ENCODE data around the gene NR2E3.

NR2E3 gene

DNA sequence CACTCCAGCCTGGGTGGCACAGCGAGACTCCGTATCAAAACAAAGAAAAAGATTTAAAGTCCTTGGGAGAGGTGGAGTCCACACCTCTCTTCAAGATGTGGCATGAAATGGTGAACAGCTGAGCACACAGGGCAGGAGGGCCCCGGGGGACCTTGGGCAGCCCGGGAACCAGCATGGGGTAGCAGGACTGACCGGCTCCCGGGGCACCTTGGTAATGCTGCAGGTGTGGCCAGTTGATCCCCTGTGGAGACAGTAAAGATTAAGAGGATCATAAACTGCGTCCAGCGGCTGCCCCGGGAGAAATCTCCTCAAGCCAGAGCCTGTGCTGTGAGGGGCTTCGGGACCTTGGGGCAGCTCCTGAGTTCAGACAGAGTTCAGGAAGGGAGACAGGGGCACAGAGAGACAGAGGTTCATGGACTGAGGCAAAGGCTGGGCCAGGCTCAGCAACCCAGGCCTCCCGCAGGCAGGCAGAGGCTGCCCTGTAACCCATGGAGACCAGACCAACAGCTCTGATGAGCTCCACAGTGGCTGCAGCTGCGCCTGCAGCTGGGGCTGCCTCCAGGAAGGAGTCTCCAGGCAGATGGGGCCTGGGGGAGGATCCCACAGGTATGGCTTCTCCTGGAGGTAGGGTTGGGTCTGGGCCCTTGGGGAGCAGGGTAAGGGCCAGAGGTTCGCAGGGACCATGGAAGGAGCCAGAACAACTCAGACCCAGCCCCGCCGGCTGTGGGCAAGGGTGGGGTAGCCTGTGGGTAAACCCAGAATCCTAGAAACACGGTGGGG, at the start of gene NR2E3:
TSS of gene NR2E3 (plus strand) at position 299 of the 780 bp plus-strand sequence. CDS start at position 489, 190 bp downstream.
- in situ Hi-C loops (cut with HindIII; ENCODE audit: low sequenced_read_pairs), result no loop called here

DNA sequence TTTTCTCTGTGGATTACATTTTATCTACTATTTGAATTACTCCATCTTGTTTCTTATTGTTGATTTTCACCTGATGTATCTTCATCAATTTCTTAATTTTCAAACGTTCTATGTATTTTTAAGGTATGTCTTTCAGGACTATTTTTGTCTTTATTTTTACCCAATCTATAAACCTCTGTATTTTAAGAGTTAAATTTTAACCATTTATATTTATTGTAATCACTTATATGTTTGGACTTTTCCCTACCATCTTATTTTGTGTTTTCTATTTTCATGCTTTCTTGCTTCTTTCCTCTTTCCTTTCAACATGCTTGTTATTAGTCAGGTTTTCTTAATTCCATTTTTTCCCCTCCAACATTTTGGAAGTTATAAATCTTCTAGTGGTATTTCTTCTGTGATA, 49.5 kb upstream of the NR2E3 start:
- in situ Hi-C loops (cut with HindIII; ENCODE audit: low sequenced_read_pairs), result no loop called here

DNA sequence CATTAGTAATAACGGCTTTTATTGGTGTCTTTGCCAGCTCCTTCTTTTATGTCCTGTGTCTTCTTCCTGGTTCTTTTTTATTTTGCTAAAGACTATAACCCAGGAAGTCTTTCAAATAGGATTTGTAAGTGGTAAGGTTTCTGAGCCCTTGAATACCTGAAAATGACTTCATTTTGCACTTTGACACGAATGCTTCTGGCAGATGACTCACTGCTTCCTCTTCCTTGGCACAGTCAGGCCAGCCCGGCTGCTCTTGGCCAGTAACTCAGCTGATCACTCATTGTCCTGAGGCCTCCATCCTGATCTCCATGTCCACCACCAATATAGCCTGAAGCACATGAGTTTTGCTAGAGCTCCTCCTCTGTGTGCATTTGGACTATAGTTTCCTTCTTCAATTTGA, 48.7 kb upstream of the NR2E3 start:
- in situ Hi-C loops (cut with HindIII; ENCODE audit: low sequenced_read_pairs), result no loop called here

DNA sequence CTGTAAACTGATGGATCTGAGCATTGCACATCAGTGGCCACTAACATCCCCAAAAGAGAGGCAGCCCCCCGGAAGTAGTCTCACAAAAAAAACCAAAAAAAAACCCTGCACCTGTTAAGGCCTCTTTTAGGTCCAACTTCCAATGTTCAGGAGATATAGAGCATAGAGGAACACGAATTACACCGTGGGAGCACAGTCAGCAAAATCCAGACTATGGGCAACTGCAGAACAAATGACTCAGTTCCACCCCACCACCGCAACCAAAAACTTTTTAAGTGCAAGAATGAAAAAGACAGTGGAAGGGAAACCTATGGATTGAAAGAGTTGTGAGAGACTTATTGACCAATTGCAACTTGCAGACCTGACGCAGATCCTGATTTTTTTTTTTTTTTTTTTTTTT, 42.2 kb upstream of the NR2E3 start:
- in situ Hi-C loops (cut with HindIII; ENCODE audit: low sequenced_read_pairs), result no loop called here

DNA sequence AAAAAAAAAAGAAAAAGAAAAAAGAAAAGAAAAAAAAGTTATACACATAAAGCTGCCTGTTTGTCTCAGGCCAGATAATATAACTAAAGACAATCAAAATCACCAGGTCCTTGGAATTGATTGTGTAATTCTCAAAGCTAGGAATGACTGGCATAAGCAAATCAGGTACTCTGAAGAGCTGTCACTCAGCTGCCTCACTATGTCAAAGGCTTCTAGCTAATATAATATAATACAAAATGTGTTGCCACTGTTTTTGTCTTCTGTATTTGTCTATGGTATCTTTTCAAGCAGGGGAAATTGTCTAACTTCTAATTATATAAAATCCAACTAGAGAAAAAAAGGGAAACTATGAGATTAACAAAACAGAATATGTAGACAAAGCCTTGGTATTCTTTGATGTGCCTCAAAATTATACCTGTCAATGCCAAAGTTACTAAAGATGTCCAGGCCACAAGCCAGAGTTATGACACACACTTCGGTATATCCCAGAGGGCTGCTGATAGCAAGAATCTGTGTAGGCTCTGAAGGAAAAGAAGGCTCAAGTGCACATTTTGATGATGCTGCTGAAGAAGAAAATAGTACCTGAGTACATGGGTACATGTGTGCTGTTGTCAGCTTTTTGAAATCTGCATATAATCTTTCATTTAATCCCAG, 37.0 kb upstream of the NR2E3 start:
- in situ Hi-C loops (cut with HindIII; ENCODE audit: low sequenced_read_pairs), result no loop called here

DNA sequence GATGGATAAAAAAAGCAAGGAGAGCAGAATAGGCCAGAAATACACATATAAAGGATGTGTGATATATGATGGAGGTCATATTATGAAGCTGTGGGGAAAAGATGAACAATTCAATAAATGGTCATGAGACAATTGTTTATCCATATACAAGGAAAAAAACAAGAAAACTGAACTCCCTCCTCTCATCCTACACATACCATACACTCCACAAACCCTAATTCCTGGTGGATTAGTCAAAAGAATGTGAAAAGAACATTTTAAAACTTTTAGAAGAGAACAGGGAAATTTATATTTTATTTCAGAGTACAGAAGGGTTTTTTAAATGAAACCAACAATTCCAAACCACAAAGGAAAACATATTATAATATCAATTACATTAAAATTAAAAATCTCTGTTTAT, 34.5 kb upstream of the NR2E3 start:
- in situ Hi-C loops (cut with HindIII; ENCODE audit: low sequenced_read_pairs), result no loop called here

DNA sequence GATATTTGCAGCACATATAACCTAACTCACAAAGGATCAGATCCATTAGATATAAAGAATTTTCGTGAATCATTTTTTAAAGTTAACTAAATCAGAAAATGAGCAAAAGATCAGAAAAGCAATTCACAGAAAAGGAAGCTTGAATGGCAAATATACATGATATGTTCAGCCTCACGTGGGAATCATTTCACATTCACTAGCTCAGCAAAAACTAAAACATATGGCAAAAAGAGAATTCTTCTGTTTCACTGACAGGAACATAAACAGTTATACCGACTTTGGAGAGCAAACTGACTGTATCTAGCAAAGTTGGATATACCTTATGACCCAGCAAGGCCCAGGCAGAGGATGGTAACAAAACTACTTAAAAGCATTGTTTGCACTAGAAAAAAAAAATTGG, 34.0 kb upstream of the NR2E3 start:
- in situ Hi-C loops (cut with HindIII; ENCODE audit: low sequenced_read_pairs), result no loop called here

DNA sequence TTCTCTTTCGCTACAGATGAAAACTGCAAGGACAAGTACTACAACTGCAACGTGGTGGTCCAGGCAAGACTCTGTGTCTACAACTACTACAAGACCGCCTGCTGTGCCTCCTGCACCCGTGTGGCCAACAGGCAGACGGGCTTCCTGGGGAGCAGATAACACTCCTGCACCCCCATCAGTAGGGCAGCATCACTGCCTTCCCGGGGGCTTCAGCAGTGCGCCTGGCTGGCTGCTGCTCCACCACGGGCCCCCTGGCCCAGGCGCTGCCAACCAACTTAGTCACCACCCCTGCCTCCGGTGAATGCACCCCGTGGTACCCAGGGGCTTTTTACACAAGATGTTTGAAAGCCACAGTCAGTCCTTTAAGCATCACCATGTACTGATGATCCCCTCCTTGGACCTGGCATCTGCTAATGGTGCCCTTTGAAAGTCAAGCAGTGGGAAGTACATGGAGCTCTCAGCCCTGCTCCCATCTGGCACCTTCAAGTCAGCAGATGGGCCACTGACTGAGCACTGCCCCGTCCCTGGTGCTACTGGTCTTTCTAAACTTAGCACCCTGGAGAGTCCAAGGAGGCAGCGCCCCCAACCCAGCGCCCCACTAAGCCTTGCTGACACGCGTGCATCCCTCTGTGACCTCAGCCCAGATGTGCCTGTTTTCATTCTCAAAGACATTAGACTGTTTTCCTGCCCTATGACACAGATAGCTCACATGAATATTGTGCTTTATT, 33.0 kb upstream of the NR2E3 start:
- in situ Hi-C loops (cut with HindIII; ENCODE audit: low sequenced_read_pairs), result no loop called here

DNA sequence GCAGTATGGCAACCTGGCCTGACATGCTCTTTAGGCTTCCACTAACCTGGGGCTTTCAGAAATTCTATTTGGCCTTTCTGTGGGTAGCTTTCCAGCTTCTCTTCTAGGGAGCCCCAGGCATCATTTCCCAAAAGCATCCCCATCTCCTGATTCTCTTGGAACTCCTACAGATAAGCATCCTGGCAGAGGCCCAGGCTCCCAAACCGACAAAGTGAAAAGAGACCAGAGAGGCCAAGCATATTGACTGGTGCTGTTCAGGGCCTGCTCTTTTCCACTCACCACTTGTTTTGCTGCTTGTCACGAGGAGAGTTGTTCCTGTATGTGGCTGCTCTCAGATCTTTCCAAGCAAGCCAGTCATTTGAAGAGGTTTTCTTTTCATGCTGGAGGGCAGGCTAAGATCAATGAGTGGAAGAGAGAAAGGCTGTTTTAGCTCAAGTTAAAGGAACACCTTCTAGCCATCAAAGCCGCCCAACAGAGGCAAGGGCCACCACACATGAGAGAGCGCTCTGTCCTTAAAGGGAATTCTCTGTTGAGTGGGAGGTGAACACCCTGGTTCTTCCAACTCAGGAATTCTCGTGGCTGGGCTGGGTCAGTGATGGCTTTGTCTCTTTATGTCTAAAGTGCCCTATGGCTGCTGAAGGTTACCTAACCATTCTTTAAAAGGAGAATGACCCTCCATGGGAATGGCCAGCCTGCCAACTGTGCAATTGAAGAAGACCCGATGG, 31.1 kb upstream of the NR2E3 start:
- in situ Hi-C loops (cut with HindIII; ENCODE audit: low sequenced_read_pairs), result no loop called here

DNA sequence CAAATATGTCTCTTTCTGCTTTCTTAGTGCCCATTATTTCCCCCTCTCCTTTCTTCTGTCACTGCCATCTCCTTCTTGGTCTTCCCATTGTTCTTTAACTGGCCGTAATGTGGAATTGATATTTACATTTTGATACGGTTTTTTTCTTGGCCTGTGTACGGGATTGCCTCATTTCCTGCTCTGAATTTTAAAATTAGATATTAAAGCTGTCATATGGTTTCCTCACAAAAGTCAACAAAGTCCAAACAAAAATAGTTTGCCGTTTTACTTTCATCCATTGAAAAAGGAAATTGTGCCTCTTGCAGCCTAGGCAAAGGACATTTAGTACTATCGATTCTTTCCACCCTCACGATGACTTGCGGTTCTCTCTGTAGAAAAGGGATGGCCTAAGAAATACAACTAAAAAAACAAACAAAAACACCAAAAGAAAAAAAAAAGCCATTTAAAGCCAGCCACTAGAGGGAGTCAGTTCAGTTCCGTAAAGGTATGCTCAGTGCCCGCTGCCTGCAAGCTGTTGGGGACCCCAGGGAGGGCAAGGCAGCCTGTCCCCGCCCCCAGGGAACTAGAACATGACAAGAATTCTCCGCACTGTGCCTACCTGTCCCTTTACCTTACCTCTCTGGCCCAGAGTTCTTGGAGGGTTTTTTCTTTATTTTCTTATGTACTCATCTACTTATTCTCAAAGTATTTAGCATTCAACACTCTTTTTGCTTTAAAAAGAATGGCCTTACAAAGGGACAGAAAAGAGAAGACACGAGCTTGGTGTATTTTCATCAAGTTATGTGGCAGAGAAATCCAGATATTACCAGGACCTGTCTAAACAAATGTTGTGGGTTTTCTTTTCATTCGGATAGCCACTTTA, 30.0 kb upstream of the NR2E3 start:
- in situ Hi-C loops (cut with HindIII; ENCODE audit: low sequenced_read_pairs), result loop anchor here (10.0 kb wide), 1 partner anchor 384 kb away; no protein-coding TSS in a partner anchor

DNA sequence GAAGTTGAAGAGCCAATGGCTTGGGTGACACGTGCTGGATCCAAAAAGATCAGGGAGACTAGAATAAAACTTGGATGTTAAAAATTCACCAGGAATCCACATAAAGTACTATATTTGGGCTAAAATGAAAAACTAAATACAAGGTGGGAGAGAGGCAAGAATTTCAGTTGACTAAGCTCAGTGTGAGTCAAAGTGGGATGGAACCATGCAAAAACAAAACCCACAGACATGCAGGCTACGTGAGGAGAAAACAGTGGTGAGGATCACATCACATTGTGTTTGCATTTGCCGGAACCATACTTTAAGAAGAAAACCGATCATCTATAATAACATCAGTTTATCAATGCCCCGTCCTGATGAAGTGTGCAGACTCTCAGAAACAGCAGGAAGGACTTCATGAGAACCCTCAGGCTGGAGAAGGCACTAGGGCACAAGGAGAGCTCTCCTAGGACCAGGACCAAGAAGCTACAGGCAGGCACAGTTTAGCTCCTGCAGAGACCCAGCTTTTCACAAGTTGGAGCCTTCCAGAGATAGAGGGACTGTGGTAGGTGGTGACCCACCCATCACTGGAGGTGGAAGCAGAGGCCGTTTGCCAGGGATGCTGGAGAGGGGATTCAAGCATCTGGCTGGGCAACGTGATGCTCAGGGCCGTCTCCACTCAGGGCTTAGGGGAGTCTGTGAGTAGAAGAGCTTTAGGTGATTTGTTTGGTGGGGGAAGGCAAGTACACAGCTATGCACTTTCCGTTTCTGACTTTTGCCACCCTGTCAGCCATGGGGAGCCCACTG, 29.0 kb upstream of the NR2E3 start:
- in situ Hi-C loops (cut with HindIII; ENCODE audit: low sequenced_read_pairs), result loop anchor here (10.0 kb wide), 1 partner anchor 383 kb away; no protein-coding TSS in a partner anchor

DNA sequence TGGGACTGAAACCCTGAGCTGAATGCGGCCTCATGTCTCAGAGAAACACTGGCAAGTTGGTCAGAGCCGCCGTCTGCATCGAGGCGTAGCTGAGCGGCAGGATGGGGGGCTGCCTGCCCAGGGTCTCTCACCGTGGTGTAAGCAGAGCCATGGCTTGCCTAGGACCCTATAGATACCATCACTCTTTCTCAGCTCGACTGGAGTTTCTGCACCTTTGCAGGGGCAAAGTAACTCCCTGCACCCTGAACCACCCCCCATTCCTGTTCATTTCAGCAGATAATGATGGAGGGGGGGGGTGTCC, 28.4 kb upstream of the NR2E3 start:
- in situ Hi-C loops (cut with HindIII; ENCODE audit: low sequenced_read_pairs), result loop anchor here (10.0 kb wide), 1 partner anchor 383 kb away; no protein-coding TSS in a partner anchor

DNA sequence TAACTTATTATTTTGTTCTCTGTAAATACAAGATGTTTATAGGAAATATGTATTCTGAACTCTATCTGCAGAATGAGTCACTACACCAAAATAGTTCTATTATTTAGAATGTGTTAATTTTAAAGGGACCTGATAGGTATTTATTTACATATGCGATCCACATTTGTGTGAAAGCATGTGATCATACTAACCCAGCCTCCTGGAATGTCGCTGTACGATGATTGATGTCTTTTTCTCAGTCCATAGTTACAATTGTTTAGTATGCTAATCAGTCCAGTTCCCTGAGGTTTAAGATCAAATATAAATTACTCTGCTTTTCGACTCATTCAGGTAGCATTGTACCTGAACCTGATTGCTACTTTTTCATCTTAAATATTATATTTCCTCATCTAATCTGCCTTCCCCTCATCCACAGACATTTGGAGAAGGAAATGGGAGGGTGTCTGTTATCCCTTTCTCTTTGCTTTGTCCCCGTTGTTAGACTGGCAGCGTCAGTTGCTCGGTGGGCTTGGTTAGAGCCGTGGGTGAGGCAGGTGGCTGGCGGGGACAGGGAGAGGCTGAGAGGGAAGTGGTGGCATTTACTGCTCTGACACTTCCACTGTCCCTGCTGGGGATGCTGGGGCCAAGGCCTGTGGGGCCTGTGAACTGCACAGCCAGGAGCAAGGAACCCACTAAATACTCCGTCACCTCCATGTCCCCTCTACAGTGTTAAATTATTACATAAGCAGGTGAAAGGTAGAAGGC, 27.8 kb upstream of the NR2E3 start:
- in situ Hi-C loops (cut with HindIII; ENCODE audit: low sequenced_read_pairs), result loop anchor here (10.0 kb wide), 1 partner anchor 382 kb away; no protein-coding TSS in a partner anchor

DNA sequence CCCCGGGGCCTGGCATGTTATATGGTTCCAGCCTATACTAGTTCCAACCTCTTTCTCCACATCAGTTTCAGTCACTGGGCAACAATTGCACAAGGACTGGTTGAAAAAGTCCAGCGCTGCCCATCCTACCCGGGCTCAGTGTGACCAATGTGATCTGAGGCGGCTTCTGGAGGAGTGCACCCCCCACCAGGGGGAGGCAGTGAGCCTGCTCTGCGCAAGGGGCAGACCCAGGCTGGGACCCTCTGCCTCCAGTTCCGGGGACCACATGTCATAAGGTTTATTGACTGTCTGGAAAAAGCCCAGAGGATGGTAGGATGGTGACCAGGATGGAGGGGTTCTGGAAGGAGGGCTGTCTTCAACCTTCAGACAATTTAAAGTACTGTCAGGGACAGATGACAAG, 25.6 kb upstream of the NR2E3 start:
- in situ Hi-C loops (cut with HindIII; ENCODE audit: low sequenced_read_pairs), result loop anchor here (10.0 kb wide), 1 partner anchor 380 kb away; no protein-coding TSS in a partner anchor

DNA sequence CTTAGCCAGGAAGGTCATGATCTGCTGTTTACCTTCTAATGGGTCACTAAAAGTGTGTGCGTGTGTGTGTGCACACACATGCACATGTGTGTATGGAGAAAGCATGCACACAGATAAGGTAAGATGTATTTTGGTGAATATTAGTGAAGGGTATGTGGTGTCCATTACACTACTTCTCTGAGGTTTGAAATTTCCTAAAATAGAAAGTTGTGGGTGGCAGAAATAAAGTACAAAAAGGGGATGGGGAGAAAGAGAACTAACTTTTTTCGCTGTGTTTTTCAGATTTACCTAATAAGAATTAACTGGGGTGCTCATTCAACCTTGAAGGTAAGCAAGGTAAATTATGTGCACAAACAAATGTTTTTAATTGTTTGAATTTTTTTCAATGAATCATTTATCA, 24.4 kb upstream of the NR2E3 start:
- in situ Hi-C loops (cut with HindIII; ENCODE audit: low sequenced_read_pairs), result loop anchor here (10.0 kb wide), 1 partner anchor 379 kb away; no protein-coding TSS in a partner anchor

DNA sequence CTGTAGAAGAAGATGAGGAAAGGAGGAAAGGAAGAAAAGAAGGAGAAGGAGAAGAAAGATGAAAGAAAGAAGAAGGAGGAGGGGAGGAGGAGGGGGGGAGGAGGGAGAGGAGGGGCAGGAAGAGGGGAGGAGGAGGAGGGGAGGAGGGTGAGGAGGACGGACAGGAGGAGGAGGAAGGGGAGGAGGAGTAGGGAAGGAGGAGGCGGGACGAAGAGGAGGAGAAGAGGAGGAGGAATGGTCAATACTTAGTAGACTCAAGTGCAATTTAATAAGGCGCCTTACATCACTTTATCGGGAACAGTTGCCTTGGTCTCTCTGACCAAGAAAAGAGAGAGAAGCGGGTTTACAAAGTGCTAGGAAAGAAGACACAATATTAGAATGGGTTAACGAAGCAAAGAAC, 23.7 kb upstream of the NR2E3 start:
- in situ Hi-C loops (cut with HindIII; ENCODE audit: low sequenced_read_pairs), result loop anchor here (10.0 kb wide), 1 partner anchor 378 kb away; no protein-coding TSS in a partner anchor

DNA sequence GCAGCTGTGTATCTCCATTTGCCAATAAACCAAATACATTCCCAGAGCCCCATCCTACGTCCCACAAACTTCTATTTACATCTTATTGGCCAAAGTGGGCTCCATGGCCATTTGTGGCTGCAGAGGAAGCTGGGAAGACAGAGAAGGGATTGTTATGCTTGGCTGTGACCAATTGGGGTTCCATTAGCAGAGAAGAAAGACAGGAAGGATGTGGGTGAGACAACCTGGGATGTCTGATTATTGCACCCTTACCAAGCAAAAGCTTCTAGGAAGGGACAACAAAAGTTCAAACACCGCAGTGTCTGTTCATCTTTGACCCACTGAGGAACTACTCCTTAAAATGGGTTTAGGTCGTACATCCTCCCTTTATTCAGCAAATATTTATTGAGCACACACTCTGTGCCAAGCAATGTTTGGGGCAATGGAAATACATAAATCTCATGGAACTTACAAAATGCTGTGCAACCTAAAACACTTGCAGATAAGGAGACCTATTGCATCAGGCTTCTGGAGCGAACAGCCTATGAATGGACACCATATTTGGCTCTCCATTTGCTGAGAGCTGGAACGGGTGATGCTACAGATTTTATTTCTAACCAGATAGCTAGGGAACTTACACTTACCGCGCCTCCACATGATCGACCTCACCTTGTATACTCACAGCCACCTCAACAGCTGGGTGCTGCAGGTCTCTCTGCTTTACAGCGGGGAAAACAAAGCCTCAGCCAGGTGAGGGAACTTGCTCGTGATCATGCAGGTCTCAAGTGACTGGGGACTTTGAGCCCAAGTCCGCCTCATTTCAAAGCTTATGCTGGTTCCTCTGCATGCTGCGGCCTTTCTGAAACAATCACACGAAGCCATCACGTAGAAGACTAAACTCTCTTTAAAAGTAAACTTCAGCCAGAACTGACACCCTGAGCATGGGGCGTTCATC, 21.4 kb upstream of the NR2E3 start:
- in situ Hi-C loops (cut with HindIII; ENCODE audit: low sequenced_read_pairs), result loop anchor here (10.0 kb wide), 1 partner anchor 376 kb away; no protein-coding TSS in a partner anchor
